Cardiac muscle cell (in vitro differentiated cells and primary cell): Measurements from ENCODE around the gene MYL5. TPM values are rescaled to one million over a fixed set of nuclear protein-coding genes. Genes with fewer than 3 reads are reported as not detected.

Experiments
- DNase-seq, 2 donors: peaks; one replicate each; pipeline versions ENCODE4 v3.0.0 to v3.0.0-alpha.2; 2010 to 2017; ENCODE audit warnings: low read depth in 1 of 2, low spot score in 1 of 2
- H3K27ac ChIP-seq: fragments of 200-600 bp; sonication (generic); 2 replicates; pipeline ENCODE4 v1.5.1; 2016
- H3K27me3 ChIP-seq: fragments of 200-600 bp; sonication (generic); 2 replicates; pipeline ENCODE4 v1.6.0; 2016; ENCODE audit warnings: control low read depth
- H3K36me3 ChIP-seq: fragments of 200-600 bp; sonication (generic); 2 replicates; pipeline ENCODE4 v1.5.1; 2016; ENCODE audit warnings: control low read depth
- H3K4me1 ChIP-seq: fragments of 200-600 bp; sonication (generic); 2 replicates; pipeline ENCODE4 v1.8.1; 2017; ENCODE audit warnings: low read depth, mild to moderate bottlenecking, mixed run types
- H3K4me3 ChIP-seq: fragments of 200-600 bp; sonication (generic); 2 replicates; pipeline ENCODE4 v1.5.1; 2016; ENCODE audit warnings: mild to moderate bottlenecking
- H3K9me3 ChIP-seq: fragments of 200-600 bp; sonication (generic); 2 replicates; pipeline ENCODE4 v1.5.1; 2017; ENCODE audit warnings: low read depth, mild to moderate bottlenecking, control low read depth
- polyA plus RNA-seq: library from polyadenylated mRNA; unstranded; fragments of >200 nt; fragmentation: Nextera tagmentation; extraction: Ambion mirVana; gene quantifications from 2 replicates; pipeline ENCODE4 v1.2.1, GENCODE V29; 2016
- total RNA-seq: library from RNA; depleted of rRNA; stranded (reverse); fragments of >200 nt; gene quantifications from 2 replicates; pipeline ENCODE4 v1.2.3, GENCODE V29; 2016
- TF ChIP-seq, protein P1 (sequence below): IDR thresholded peaks from 2 replicates; pipeline ENCODE4 v1.5.1; 2012; ENCODE audit warnings: low read depth, mild to moderate bottlenecking, low read length

The MYL5 gene
- total and polyA plus RNA-seq, 2 experiments from 2014 or later, result 33.8 to 40.5 TPM

DNA sequence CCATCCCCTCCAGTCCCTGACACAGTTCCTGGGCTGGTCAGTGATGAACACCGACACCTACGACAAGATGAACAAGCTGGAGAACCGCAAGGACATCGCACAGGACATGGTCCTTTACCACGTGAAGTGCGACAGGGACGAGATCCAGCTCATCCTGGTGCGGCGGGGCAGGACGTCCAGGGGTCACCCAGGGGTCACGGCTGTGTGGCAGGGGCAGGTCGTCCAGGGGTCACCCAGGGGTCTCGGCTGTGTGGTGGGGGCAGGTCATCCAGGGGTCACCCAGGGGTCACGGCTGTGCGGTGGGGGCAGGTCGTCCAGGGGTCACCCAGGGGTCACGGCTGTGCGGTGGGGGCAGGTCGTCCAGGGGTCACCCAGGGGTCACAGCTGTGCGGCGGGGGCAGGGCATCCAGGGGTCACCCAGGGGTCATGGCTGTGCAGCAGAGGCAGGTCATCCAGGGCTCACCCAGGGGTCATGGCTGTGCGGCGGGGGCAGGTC is 17.0 kb upstream of the MYL5 start:
- no peaks in the 10 kb centered on the region for H3K27me3 ChIP-seq
- TF ChIP-seq, protein P1, sequence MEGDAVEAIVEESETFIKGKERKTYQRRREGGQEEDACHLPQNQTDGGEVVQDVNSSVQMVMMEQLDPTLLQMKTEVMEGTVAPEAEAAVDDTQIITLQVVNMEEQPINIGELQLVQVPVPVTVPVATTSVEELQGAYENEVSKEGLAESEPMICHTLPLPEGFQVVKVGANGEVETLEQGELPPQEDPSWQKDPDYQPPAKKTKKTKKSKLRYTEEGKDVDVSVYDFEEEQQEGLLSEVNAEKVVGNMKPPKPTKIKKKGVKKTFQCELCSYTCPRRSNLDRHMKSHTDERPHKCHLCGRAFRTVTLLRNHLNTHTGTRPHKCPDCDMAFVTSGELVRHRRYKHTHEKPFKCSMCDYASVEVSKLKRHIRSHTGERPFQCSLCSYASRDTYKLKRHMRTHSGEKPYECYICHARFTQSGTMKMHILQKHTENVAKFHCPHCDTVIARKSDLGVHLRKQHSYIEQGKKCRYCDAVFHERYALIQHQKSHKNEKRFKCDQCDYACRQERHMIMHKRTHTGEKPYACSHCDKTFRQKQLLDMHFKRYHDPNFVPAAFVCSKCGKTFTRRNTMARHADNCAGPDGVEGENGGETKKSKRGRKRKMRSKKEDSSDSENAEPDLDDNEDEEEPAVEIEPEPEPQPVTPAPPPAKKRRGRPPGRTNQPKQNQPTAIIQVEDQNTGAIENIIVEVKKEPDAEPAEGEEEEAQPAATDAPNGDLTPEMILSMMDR, result no peak
- no peak overlapping the region for H3K27ac ChIP-seq
- H3K4me3 ChIP-seq, result no peak overlapping the region
- H3K4me1 ChIP-seq, result no peaks in the 10 kb centered on the region
- H3K9me3 ChIP-seq, result no peaks in the 10 kb centered on the region
- DNase-seq, result no peak
- no peaks in the 10 kb centered on the region for H3K36me3 ChIP-seq

DNA sequence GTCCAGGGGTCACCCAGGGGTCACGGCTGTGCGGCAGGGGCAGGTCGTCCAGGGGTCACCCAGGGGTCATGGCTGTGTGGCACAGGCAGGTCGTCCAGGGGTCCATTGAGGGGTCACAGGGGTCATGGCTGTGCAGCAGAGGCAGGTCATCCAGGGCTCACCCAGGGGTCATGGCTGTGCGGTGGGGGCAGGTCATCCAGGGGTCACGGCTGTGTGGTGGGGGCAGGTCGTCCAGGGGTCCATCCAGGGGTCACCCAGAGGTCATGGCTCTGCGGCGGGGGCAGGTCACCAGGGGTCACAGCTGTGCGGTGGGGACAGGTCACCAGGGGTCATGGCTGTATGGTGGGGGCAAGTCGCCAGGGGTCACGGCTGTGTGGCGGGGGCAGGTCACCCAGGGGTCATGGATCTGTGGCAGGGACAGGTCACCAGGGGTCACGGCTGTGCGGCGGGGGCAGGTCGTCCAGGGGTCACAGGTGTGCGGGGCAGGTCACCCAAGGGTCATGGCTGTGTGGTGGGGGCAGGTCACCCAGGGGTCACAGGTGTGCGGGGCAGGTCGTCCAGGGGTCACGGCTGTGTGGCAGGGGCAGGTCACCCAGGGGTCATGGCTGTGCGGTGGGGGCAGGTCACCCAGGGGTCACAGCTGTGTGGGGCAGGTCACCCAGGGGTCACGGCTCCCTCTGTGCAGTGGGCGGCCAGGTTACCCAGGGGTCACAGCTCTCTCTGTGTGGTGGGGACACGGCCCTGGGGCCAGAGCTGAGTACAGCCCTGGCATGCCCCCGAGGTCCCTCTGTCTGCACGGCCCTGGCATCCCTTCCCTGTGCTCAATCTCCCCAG is 16.3 kb upstream of the MYL5 start:
- TF ChIP-seq, protein P1, result no peak
- no peaks in the 10 kb centered on the region for H3K9me3 ChIP-seq
- DNase-seq, result no peak
- no peak overlapping the region for H3K4me3 ChIP-seq
- no peaks in the 10 kb centered on the region for H3K36me3 ChIP-seq
- no peaks in the 10 kb centered on the region for H3K4me1 ChIP-seq
- no peaks in the 10 kb centered on the region for H3K27me3 ChIP-seq
- H3K27ac ChIP-seq, result no peak overlapping the region

DNA sequence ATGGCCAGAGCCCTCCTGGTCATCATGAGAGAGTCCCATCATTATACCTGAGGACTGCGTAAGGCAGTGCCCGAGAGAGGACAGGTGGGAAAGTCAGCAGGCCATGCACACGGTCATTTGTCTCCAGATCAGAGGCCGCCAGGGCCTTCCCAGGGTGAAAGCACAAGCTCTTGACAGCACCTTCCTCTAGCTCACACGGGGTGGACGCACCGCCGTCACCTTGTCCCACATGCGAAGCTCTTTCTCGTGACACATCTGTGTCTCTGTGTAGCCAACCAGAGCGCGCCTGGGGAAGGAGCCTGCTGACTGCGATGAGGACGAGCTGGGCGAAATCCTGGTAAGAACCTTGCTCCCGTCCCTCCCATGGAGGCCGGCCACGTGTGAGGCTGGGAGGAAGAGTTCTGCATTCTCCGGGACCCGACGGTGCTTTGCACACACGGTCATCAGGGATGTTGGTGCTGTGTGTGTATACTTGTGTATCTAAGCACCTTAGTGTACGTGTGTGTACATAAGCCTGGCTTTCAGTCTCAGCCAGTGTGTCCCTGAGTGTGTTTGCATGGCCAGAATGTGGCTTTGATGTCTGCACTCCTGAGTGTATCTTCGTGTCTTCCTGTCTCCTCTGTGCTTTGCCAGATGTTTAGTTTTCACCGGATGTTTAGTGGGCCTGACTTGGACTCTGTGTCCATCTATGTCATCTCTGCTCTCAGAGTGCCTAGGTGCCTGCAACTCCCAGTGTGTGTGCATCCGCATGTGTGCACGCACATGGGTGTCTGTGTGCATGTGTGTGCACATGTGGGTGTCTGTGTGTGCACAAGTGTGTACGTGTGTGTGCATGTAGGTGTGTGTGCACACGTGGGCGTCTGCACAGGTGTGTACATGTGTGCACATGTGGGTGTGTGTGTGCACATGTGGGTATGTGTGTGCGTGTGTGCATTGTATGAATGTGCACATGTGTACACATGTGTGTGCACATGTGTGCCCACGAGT is 15.4 kb upstream of the MYL5 start:
- TF ChIP-seq, protein P1, result no peak
- Histone ChIP-seq H3K4me1 (no peaks in the 10 kb centered on the region), H3K4me3 (no peak overlapping the region), H3K27ac (no peak overlapping the region), H3K36me3 (no peaks in the 10 kb centered on the region), H3K27me3 (no peaks in the 10 kb centered on the region), H3K9me3 (no peaks in the 10 kb centered on the region)
- DNase-seq, result no peak

DNA sequence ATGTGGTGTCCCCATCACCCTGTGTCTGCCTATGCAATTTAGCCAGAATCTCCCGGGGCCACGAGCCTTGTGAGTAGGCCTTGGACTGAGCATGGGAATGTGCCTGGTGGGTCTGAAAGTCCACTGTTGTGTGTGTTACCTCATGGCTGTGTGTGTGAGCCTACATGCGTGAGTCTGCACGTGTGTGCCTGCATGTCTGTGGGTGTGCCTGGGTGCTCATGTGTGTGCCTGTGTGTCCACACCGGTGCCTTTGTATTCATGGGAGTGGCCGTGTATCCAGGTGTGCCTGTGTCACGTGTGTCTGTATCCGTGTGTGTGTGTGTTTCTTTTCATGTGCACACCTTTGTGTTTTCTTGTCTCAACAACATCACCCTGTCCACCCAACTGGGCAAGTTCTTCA is 14.5 kb upstream of the MYL5 start:
- Histone ChIP-seq H3K27ac (no peak overlapping the region), H3K4me1 (no peaks in the 10 kb centered on the region), H3K27me3 (no peaks in the 10 kb centered on the region), H3K9me3 (no peaks in the 10 kb centered on the region), H3K4me3 (no peak overlapping the region), H3K36me3 (no peaks in the 10 kb centered on the region)
- no peak for DNase-seq
- TF ChIP-seq, protein P1, result no peak

DNA sequence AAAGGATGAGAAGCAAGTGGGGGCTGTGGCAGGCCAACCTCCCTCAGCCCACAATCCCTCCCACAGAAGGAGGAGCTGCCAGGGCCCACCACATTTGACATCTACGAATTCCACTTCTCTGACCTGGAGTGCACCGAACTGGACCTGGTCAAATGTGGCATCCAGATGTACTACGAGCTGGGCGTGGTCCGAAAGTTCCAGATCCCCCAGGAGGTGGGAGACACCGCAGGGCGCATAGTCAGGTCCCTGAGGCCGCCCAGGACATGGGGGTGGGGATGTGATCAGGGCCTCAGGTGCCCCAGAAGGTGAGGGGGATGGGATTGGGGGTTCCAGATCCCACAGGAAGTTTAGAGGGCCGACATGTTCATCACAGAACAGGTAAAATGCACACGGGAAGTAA is 13.9 kb upstream of the MYL5 start:
- no peaks in the 10 kb centered on the region for H3K27me3 ChIP-seq
- H3K4me3 ChIP-seq, result no peak overlapping the region
- no peaks in the 10 kb centered on the region for H3K9me3 ChIP-seq
- TF ChIP-seq, protein P1, result no peak
- no peak for DNase-seq
- no peaks in the 10 kb centered on the region for H3K36me3 ChIP-seq
- no peaks in the 10 kb centered on the region for H3K4me1 ChIP-seq
- H3K27ac ChIP-seq, result no peak overlapping the region
